WI38 (cell line): ENCODE measurements around the gene GLYATL1.

ENCODE experiments used
- H3K4me3 ChIP-seq: 2 replicates; pipeline ENCODE4 v1.5.1; 2011; ENCODE audit warnings: low read depth, mild to moderate bottlenecking, control low read depth, low read length
- CTCF ChIP-seq: IDR thresholded peaks from 2 replicates; pipeline ENCODE4 v1.5.1; 2012; ENCODE audit warnings: low read depth, mild to moderate bottlenecking, control low read depth, low read length

GLYATL1 gene

GRCh38 chr11:58926695-58927094 lies 12.6 kb upstream of the GLYATL1 start:
- TF ChIP-seq CTCF: no peak
- no peak overlapping the region for H3K4me3 ChIP-seq

- no peak for TF ChIP-seq CTCF
- no peak overlapping the region for H3K4me3 ChIP-seq
Measured at GRCh38 chr11:58927393-58928106, 11.7 kb upstream of the GLYATL1 start.

GRCh38 chr11:58928107-58928499 lies 11.2 kb upstream of the GLYATL1 start:
- no peak overlapping the region for H3K4me3 ChIP-seq

GRCh38 chr11:58928691-58929090 lies 10.6 kb upstream of the GLYATL1 start:
- no peak for TF ChIP-seq CTCF
- no peak overlapping the region for H3K4me3 ChIP-seq

More at GRCh38 chr11:58928107-58928499, 11.2 kb upstream of the GLYATL1 start:
- TF ChIP-seq CTCF: no peak

GRCh38 chr11:58930926-58931325 lies 8.4 kb upstream of the GLYATL1 start:
- TF ChIP-seq CTCF: no peak
- H3K4me3 ChIP-seq: no peak overlapping the region

- no peak for TF ChIP-seq CTCF
- H3K4me3 ChIP-seq: no peak overlapping the region
Measured at GRCh38 chr11:58933661-58934060, 5.6 kb upstream of the GLYATL1 start.

GRCh38 chr11:58934945-58935513 lies 4.3 kb upstream of the GLYATL1 start:
- TF ChIP-seq CTCF: no peak

More at GRCh38 chr11:58934945-58935513, 4.3 kb upstream of the GLYATL1 start:
- H3K4me3 ChIP-seq: no peak overlapping the region
